Breast epithelium (tissue), 4 donors: Measurements from ENCODE around the gene ANKRD29. TPM values are rescaled to one million over a fixed set of nuclear protein-coding genes. Genes with fewer than 3 reads are reported as not detected.

ENCODE experiments used
- DNase-seq, 2 donors: peaks; one replicate each; pipeline ENCODE4 v3.0.0-alpha.2; 2019; ENCODE audit warnings: low spot score in 2 of 2
- H3K27ac ChIP-seq, 2 donors: fragments of 200-600 bp; sonication (generic) in 1 of 2; one replicate each; pipeline ENCODE4 v1.5.1; 2016 to 2019; ENCODE audit warnings: mild to moderate bottlenecking in 1 of 2
- H3K27me3 ChIP-seq, 2 donors: fragments of 200-600 bp; sonication (generic) in 1 of 2; one replicate each; pipeline versions ENCODE4 v1.5.1 to v1.6.0; 2017 to 2019; ENCODE audit warnings: control low read depth in 1 of 2, mild to moderate bottlenecking in 1 of 2
- H3K36me3 ChIP-seq: fragments of 200-600 bp; one replicate; pipeline ENCODE4 v1.5.1; 2019
- H3K4me1 ChIP-seq, 2 donors: fragments of 200-600 bp; sonication (generic); one replicate each; pipeline ENCODE4 v1.5.1; 2016 to 2019; ENCODE audit warnings: control low read depth in 1 of 2
- H3K4me3 ChIP-seq, 3 donors: fragments of 200-600 bp; sonication (generic); 1 replicate in 2 of 3; 2 replicates in 1 of 3; pipeline ENCODE4 v1.5.1; 2016 to 2019; ENCODE audit warnings: mild to moderate bottlenecking in 3 of 3, moderate library complexity in 2 of 3
- H3K9me3 ChIP-seq, 2 donors: fragments of 200-600 bp; sonication (generic) in 1 of 2; one replicate each; pipeline ENCODE4 v1.5.1; 2016 to 2019; ENCODE audit warnings: control low read depth in 1 of 2
- POLR2AphosphoS5 ChIP-seq, 3 donors: sonication (generic); formaldehyde crosslinking; IDR thresholded peaks; one replicate each; pipeline ENCODE4 v1.6.1; 2017; ENCODE audit warnings: antibody characterized with exemption in 3 of 3
- intact Hi-C: fragments of 100-400 bp; cut with DNase I; formaldehyde crosslinking; loops from one replicate; pipeline ENCODE4 v1.15.1; 2023; ENCODE audit warnings: low total_unique reads
- total RNA-seq, 3 donors: library from RNA; depleted of rRNA; stranded (reverse); fragments of >200 nt; gene quantifications; one replicate each; pipeline ENCODE4 v1.1.0, GENCODE V29; 2016
- TF ChIP-seq, protein P1 (sequence below), 3 donors: fragments of 450-650 bp; IDR thresholded peaks; one replicate each; pipeline ENCODE4 v1.5.1; 2016 to 2017; ENCODE audit warnings: antibody characterized with exemption in 3 of 3, mild to moderate bottlenecking in 3 of 3, moderate library complexity in 3 of 3

The ANKRD29 gene
- total RNA-seq, 3 donors from 2014 or later = 8.8 to 13.8 (median 9.9) TPM

- Histone ChIP-seq H3K4me3 (no peak overlapping the region), H3K27ac (peak overlapping the region; percentile 75 to 76), H3K27me3 (no peaks in the 10 kb centered on the region), H3K9me3 (no peaks in the 10 kb centered on the region), H3K36me3 (peaks cover 13% of the 10 kb centered on the region), H3K4me1 (no peaks in the 10 kb centered on the region)
- TF ChIP-seq, protein P1, sequence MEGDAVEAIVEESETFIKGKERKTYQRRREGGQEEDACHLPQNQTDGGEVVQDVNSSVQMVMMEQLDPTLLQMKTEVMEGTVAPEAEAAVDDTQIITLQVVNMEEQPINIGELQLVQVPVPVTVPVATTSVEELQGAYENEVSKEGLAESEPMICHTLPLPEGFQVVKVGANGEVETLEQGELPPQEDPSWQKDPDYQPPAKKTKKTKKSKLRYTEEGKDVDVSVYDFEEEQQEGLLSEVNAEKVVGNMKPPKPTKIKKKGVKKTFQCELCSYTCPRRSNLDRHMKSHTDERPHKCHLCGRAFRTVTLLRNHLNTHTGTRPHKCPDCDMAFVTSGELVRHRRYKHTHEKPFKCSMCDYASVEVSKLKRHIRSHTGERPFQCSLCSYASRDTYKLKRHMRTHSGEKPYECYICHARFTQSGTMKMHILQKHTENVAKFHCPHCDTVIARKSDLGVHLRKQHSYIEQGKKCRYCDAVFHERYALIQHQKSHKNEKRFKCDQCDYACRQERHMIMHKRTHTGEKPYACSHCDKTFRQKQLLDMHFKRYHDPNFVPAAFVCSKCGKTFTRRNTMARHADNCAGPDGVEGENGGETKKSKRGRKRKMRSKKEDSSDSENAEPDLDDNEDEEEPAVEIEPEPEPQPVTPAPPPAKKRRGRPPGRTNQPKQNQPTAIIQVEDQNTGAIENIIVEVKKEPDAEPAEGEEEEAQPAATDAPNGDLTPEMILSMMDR (IDR thresholded peaks at IDR 0.05) = no peak
- intact Hi-C loops = no loop called here
- DNase-seq = no peak
Measured at GRCh38 chr18:23551978-23552377, 110.7 kb downstream of the ANKRD29 start.

- peak in 1 of 2 donors; percentile 30 for DNase-seq
- peak overlapping the region; percentile 75 to 76 for H3K27ac ChIP-seq
- H3K27me3 ChIP-seq = no peaks in the 10 kb centered on the region
- peaks cover 6% of the 10 kb centered on the region for H3K36me3 ChIP-seq
- H3K4me3 ChIP-seq = no peak overlapping the region
- TF ChIP-seq, protein P1 (IDR thresholded peaks at IDR 0.05) = no peak
- TF ChIP-seq POLR2AphosphoS5 (IDR thresholded peaks at IDR 0.05) = peak in 1 of 3 donors; percentile 65
- H3K4me1 ChIP-seq = no peaks in the 10 kb centered on the region
- H3K9me3 ChIP-seq = no peaks in the 10 kb centered on the region
- intact Hi-C loops = no loop called here
Measured at GRCh38 chr18:23550898-23551297, 111.8 kb downstream of the ANKRD29 start.

Other genes with a start within 250 kb of the ANKRD29 start
- 10 to 100 TPM; 61.6 to 80.8 (median 74.3) TPM for gene RIOK3, start 209.6 kb downstream of the ANKRD29 start, total RNA-seq
- 10 to 100 TPM; 22.2 to 33.0 (median 23.9) TPM for gene RMC1, start 159.4 kb downstream of the ANKRD29 start, total RNA-seq
- gene NPC1, start 76.4 kb downstream of the ANKRD29 start, total RNA-seq = 100 to 1,000 TPM in 1 of 3 donors, 10 to 100 TPM in 2; 39.5 to 100 (median 81.3) TPM
- gene LAMA3, start 26.5 kb upstream of the ANKRD29 start, total RNA-seq = 100 to 1,000 TPM in 2 of 3 donors, 10 to 100 TPM in 1; 43.4 to 173 (median 127) TPM